Stimulated activated CD8-positive, alpha-beta memory T cell treated with anti-CD3 and anti-CD28 coated beads, Interleukin-12 subunit alpha, Interleukin-12 subunit beta, amount 100 ng/mL, for 24 hours (primary cell): ENCODE measurements around the gene RTN4RL1.

Experiments used
- DNase-seq: peaks from one replicate; pipeline ENCODE4 v3.0.0-alpha.2; 2020; ENCODE audit errors: extremely low read depth

Gene RTN4RL1

GRCh38 chr17:2059547-2060384 is 34.6 kb upstream of the RTN4RL1 start:
- no peak for DNase-seq

GRCh38 chr17:2058586-2059546 is 33.7 kb upstream of the RTN4RL1 start:
- DNase-seq = no peak

GRCh38 chr17:2057760-2058585 is 32.8 kb upstream of the RTN4RL1 start:
- no peak for DNase-seq

GRCh38 chr17:2057175-2057759 is 32.1 kb upstream of the RTN4RL1 start:
- DNase-seq = no peak

GRCh38 chr17:2056206-2057174 is 31.4 kb upstream of the RTN4RL1 start:
- no peak for DNase-seq

GRCh38 chr17:2055292-2056205 is 30.4 kb upstream of the RTN4RL1 start:
- DNase-seq = no peak

GRCh38 chr17:2054512-2055291 is 29.6 kb upstream of the RTN4RL1 start, which contains the start of gene HIC1:
Gene HIC1, plus strand, starts transcription at chr17:2055103. Its CDS starts 1,588 bp downstream, at chr17:2056691.
- no peak for DNase-seq

- no peak for DNase-seq
These were observed 29.1 kb upstream of the RTN4RL1 start for GRCh38 chr17:2054262-2054511.

- DNase-seq = no peak
These were observed 28.5 kb upstream of the RTN4RL1 start for GRCh38 chr17:2053380-2054261.

GRCh38 chr17:2051933-2052559 is 26.9 kb upstream of the RTN4RL1 start:
- DNase-seq = no peak

- no peak for DNase-seq
These were observed 26.2 kb upstream of the RTN4RL1 start for GRCh38 chr17:2051061-2051932.

- DNase-seq = no peak
These were observed 25.3 kb upstream of the RTN4RL1 start for GRCh38 chr17:2050300-2051060.

- peak; percentile 75 for DNase-seq
These were observed 24.5 kb upstream of the RTN4RL1 start for GRCh38 chr17:2049333-2050299.

- DNase-seq = no peak
These were observed 23.7 kb upstream of the RTN4RL1 start for GRCh38 chr17:2048805-2049204.
